Measurements from ENCODE around the gene GPM6B.

GRCh38 chrX:13808293-13808692, 8.6 kb downstream of the GPM6B start:
- TF ChIP-seq SMC3 (IDR thresholded peaks at IDR 0.05; ENCODE audit: low read depth, low read length) (no peak), CTCF (conservative IDR thresholded peaks at IDR 0.05; ENCODE audit: low read depth, low read length) (no peak), BHLHE40 (IDR thresholded peaks at IDR 0.05; ENCODE audit: low read depth, low read length) (no peak), USF2 (IDR thresholded peaks at IDR 0.05; ENCODE audit: low read depth, low read length) (no peak), MAFK (IDR thresholded peaks at IDR 0.05; ENCODE audit: low read depth, low read length) (no peak), MAZ (IDR thresholded peaks at IDR 0.05; ENCODE audit: borderline replicate concordance, low read depth, low read length) (no peak), RFX5 (IDR thresholded peaks at IDR 0.05; ENCODE audit: low read depth, low read length) (no peak), POLR2A (IDR thresholded peaks at IDR 0.05; ENCODE audit: low read depth, low read length) (no peak), NFE2L2 (IDR thresholded peaks at IDR 0.05; ENCODE audit: low read depth, low read length) (no peak), RAD21 (IDR thresholded peaks at IDR 0.05; ENCODE audit: low read length) (no peak)

Data from IMR-90 (cell line).